HG03108 (cell line): ENCODE data around the gene UBE2D1.

Source experiments
- ATAC-seq: cut with Tn5 transposase; IDR thresholded peaks from one replicate; pipeline ENCODE4 v1.9.1; 2021; ENCODE audit warnings: moderate library complexity; ENCODE audit not compliant: unreplicated experiment

UBE2D1 gene

DNA sequence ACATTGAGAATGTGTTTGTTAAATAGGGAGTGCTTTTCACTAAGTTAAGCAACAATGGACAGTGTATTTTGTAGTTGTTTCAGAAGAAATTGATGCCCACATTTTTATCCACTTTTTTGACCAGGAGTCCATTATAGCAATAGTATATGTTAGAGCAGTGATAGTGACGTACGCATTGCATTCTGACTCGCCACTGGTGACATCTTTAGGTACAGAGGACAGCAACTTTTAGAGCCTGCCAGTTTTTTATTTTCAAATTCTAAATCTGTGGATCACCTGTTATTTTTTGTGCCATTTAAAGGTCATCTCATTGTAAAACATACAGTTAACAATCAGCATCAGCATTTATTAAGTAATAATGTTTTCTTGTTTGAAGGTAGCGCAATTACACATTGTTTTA lies 1.4 kb downstream of the UBE2D1 start:
- ATAC-seq: no peak

DNA sequence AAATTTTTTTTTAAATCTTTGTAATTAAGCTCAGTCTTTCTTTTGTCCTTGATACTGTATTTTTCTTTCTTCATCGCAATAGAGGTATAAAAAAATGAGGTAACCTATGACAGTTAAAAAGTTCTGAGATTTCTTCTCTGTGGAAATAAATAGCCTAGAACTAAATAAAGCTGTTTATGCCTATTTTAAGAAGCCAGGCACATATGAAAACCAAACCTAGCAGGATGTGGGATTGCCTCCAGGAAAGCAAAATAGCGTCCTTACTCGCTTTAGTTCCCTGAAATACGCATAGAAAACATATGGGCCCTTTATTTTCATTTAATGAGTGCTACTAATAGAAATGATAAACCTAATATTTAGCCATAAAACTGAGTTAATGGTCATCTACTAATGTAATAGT lies 6.6 kb downstream of the UBE2D1 start:
- no peak for ATAC-seq

DNA sequence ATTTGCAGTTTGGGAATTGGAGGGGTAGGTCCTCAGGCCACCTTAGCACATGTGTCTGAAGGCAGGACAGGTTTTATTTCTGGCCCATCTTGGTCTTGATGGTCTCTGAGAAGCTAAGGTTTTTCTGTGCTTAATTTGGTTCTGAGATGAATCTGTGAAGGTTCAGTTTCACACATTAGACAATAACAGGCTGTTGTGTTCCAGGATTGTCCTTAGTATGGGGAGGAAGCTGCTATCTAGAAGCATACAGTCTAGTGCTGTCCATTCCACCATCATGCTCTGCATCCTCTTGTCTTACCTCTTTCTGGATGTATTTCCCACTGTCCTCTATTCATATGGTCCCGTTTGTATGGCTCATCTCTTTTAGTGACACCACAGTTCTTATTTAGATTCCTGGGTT lies 7.1 kb downstream of the UBE2D1 start:
- ATAC-seq: no peak

DNA sequence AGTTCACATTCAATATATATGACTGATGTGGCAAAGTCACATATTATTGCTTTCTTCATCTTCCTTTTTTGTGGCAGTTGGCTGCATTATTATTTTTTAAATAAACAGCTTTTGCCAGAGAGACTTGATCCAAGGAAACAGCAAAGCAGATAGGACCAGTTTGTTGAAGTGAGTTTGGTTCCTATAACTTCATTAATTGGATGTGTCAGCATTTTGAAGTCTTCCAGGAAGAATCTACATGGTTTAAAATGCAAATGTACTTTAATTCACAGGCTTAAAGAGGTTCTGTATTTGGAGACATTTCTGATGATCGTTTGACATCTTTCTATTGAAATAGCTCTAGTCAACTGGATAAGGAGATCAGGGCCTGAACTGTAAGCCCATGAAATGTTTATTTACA lies 13.2 kb downstream of the UBE2D1 start:
- ATAC-seq: no peak

DNA sequence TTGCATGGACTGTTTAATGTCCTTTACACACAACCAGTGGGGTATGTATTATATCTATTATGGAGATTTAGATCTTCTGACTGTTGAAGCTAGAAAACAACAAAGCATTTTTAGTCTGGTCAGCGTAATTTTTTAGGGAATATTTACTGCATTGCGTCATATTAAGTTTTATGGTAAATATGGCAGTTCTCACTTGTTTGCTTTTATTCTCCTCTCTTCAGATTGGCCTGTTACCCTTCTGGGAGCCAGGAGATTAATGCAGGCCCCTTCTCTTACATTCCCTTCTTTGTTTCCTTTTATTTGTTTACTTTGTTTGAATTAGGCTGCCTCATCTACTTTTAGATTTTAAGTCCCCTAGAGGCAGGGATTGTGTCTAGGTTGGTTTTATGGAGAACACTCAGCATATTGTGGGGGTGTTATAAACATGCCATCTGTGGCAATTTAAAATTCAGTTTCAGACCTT lies 13.8 kb downstream of the UBE2D1 start:
- ATAC-seq: no peak

DNA sequence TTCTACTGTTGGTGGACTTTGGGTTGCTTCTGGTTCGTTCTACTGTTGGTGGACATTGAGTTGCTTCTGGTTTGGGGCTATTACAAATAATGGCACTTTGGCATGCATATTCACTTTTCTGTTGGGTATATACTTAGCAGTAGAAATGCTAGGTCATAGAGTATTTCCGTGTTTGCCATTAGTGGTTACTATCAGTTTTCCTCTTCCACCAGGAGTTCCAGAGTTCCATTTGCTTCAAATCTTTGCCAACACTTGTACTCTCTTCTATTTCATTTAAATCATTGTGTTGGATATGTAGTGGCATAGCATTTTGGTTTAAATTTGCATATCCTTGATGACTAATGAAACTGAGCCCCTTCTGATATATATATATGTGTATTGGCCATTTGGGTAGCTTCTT lies 15.2 kb downstream of the UBE2D1 start:
- no peak for ATAC-seq

DNA sequence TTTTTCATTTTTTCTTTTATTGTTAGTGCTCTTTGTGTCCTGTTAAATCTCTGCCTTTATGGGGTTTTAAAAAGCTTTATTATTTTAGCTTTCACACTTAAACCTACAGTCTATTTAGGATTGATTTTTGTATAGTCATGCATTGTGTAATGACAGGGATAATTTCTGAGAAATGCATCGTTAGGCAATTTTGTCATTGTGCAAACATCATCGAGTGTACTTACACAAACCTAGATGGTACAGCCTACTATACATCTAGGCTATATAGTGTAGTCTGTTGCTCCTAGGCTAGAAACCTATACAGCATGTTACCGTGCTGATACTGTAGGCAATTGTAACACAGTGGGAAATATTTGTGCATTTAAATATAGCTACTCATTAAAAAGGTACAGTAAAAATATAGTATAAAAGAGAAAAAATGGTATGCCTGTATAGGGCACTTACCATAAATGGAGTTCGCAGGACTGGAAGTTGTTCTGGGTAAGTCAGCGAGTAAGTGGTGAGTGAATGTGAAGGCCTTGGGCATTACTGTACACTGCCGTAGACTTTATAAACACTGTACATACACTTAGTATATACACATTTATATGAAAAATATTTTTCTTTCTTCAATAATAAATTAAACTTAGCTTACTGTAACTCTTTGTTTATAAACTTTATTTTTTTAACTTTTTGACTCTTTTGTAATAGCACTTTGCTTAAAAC lies 16.0 kb downstream of the UBE2D1 start:
- ATAC-seq: no peak

DNA sequence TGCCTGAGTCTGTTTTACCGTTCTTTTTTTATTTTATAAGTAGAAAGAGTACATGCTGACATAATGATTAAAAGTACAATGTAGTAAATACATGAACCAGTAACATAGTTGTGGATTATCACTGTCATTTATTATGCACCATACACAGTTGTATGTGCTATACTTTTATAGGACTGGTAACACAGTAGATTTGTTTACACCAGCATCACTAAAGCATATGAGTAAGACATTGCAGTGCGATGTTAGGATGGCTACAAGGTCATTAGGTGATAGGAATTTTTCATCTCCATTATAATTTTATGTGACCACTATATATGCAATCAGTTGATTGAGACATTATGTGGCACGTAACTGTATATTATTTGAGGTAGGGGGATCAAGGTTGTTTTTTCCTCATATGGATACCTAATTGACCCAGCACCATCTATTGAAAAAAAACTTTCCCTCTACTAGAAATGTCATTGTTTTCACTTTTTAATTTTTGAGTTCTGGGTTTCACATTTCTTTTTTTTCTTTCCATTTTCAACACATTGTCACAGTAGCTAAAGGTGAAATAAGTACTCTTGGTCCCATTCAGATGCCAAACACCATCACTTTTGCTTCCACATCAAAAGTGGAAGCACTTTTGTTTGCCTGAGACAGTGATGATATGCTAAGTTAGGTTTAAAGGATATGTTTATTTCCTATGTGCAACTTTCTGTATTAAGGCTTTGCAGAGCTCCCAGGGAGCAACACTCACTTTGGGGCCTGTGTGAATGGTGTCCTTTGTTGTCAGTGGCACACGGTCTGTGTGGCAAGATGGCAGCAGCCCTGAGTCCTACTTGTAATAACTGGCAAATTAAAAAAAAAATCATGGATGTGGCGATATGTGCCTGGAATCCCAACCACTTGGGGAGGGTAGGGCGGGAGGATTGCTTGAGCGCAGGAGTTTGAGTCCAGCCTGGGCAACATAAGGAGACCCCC lies 17.1 kb downstream of the UBE2D1 start:
- no peak for ATAC-seq

DNA sequence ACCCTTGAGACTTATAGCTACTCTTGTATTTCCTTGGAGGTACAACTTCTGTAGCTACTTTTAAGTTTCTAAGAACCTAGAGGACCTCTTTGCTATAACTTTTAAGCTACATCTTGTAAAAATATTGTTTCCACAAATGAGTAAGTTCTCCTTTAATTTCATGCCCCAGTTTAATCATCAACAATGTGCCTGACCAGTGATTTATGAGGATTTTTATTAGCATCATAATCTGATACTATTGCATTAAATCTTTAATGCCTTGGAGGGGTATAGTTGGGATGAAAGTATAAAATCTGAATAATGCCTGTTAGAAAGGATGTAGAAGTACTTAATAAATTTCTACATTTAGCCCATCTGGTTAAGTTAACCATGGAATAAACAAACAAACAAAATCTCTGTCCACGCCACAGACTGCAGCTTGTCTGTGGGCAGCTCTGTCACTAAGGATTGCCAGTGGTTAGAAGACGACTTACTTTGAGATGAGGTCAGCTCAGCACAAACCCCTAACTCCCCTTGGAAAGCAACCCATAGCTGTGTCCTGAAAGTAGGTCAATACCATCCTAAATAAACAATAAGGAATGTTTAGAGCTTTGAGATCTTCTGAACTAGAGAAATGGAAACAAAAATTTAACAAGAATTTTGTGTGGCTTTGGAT lies 18.3 kb downstream of the UBE2D1 start:
- no peak for ATAC-seq

DNA sequence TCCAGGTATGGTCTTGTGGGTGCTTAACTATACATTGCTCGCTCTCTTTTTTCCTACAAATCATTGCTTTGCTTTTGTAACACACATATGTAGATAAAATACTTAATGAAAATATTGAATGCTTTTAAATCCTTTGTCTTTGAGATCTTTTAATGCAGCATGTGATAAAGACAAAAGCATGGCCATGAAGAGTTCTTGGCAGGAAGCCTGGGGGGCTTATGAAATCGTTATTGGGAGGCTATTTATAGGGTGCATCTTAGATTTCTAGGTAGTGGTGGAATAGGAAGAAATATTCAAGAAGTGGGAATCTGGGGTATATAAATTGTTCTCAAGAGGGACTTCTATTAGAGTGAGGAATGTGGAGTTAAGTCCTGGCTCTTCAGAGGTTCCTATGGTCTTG lies 21.9 kb downstream of the UBE2D1 start:
- no peak for ATAC-seq

DNA sequence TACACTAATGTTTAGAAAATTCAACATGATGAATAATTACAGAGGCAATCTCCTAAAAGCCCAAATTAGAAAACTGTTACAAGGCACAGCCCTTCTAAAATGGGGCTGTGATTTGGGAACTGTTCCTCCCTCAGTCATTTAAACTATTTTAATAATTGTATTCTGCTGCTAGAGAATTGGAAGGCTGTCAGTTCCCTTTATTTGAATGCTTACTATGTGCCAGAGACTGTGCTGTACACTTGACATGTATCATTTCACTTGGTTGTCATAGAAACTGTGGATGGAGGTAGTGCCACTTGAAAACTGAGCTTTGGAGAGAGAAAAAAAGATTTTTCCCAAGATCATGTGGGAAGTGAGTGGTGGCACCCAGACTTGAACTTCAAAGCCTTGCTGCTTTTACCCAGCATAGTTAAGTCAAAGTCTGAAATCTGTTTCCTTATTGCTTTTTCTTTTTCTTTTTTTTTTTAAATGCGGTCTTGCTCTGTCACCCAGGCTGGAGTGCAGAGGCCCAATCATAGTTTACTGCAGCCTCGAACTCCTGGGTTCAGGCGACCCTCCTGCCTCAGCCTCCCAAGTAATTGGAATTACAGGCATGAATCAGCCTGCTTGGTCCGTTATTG lies 23.6 kb downstream of the UBE2D1 start:
- ATAC-seq: no peak

DNA sequence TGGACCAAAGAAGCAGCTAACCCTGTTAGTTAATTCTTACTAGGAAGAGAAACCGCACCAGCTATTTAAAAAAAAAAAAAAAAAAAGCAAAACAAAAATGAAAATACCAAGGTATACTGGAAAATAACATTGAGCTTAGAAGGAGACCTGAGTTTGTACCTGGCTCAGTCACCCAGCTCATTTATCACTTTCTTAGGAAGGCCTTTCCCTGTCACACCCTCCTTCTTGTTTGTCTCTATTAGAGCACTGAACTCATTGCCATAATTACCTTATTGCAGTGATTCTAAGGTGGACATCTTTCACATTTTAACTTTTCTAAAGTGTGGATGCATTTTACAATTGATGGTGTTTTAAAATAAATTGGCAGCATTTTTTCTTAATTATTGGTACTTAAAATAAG lies 24.1 kb downstream of the UBE2D1 start:
- no peak for ATAC-seq

DNA sequence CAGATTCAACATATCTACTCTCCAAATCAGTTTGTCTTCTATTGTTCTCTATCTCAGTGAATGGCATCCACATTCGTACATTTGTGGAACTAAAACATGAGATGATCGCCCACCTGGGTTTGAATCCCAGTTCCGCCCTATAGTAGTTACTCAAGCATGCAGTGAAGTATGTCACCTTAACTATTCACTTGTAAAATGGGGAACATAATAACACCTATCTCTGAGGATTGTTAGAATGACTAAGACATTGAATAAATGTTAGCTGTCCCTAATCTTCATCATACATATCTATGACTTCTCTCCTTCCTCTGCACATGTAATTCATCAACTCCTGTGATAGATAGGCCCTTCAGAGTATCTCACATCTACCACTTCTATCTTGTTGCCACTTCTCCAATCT lies 24.7 kb downstream of the UBE2D1 start:
- ATAC-seq: no peak

DNA sequence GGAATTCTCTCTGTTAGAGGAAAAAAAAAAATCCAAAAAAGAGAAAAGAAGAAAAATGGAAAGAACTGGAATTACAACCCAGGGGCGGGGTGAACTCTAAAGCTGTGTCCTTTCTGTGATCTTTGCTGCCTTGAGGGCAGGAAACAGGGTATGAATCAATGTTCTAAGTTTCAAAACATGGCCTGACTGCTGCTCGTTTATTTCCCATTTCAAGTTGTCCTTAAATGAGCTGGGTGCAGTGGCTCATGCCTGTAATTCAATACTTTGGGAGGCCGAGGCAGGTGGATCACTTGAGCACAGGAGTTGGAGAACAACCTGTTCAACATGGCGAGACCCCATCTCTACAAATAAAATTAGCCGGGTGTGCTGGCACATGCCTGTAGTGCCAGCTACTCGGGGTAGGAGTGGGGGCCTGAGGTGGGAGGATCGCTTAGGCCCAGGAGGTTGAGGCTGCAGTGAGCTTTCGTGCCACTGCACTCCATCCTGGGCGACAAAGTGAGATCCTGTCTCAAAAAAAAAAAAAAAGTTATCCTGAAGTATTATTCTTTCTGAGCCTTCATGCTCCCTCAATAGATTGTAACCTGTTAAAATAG lies 25.7 kb downstream of the UBE2D1 start:
- no peak for ATAC-seq

DNA sequence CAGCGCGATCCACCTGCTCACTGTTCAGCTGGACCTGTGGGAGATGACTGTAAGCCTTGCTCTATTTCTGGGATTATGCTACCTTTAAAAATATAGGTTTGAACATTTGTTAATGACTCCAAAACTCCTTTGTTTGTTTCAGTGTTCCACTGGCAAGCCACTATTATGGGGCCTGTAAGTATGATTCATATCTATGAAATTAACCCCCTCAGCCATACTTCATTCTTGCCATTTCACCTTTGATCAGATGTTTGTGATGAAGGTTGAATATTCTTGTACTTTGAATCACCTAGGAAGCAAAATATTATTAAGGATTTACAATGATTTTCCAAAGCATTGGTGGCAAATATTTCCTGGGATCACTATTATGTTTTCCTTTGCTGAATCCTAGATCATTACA lies 26.5 kb downstream of the UBE2D1 start:
- no peak for ATAC-seq

DNA sequence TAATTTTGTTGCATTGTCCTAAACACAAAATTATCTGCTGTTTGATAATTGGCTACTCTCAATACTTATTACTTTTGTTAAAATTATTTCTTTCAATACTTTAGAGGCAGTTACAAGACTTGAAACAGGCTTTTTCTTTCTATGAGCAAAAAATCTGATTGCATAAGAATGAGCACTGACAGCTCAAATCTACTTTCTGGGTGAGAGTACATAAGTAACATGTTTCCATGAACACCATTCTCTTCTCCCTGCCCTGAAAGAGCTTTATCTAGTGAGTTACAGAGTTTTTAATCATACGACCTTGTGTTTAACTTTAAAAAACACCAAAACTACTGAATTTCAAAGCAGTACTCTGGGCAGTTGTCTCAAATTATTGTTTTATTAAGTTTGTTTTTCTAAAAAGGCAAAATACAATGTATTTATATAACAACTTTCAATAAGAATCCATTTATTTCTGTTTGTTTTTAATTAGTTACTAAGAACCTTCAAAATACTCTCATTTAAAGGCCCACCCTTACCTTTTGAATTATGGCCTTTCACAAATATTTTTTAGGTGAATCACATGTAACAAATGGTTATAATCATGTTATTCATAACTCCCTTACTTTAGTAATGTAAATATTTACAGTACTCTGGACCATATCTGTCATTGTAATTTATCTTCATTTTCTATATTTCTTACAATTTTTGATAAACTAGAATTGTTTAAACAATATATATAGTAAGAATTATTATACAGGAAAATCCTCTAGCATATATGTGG lies 27.4 kb downstream of the UBE2D1 start:
- ATAC-seq: no peak

DNA sequence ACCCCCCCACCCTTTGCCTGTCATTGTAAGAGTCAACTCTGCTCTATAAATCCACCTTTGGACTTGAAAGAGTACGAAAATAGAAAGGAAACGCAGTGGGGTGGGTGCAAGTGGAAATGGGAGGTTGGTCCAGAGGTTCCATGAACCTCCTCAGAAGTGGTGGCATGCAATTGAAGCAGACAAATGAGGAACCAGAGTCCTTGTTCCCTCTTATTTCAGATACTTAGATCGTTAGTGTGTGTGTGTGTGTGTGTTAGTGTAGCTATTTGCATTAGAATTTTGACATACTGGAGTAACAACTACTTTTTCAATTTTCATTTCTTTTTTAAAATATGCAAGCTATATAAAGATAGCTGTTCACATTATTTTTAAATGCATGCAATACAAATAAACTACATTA lies 32.3 kb downstream of the UBE2D1 start:
- no peak for ATAC-seq

DNA sequence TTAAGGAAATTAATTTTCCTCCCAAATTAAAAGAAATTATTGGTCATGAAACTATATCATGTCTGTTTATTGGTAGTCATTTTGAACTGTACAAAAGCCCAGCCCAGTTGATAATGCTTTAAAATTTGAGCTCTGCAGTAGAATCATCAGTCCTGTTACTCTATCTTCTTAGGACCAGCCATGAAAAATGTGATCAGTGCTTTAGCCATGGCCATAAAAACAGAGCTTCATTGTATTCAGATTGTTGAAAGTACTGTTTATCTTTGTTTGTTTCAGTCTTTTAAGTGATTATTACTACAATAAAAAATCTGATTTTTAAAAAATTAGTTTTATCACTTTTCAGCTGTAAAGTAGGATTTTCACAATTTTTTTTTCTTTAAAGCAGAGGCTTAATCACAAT lies 36.7 kb downstream of the UBE2D1 start:
- no peak for ATAC-seq

DNA sequence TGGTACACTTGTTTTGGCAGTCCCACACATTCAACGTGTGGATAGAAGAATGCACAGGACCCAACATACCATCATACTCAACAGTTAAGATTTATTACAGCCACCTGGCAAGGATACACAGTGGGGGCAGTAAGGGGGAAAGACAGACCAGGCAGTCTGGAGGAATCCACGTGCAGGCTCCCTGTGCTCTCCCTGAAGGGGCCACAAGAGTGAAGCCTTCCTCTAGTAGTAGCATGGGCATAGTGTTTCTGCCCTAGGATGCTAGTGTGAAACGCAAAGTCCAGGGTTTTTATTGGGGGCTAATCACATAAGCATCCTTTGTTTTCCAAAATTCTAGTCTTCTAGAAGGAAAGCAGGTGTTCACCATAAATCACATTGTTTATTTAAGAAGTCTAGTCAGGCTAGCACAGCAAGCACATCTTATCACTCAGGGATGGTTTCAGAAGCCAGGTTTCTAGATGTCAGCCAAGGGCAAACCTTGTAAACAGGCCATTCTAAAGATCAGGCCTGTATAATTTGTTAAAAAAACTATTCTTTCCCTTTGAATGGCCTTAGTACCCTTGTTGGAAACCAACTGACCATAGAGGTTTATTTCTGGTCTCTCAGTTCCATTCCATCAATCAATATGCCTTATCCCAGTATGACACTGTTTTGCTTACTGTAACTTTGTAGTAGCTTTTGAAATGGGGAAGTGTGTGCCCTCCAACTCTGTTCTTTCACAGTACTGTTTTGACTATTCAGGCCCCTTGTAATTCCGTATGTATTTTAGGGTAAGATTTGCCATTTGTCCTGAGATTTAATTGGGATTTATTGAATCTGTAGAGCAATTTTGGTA lies 38.0 kb downstream of the UBE2D1 start:
- ATAC-seq: peak; percentile 63
